Neural cell (in vitro differentiated cells): Measurements from ENCODE around the gene ALKBH8.

Experiments used
- EZH2 ChIP-seq: fragments of 200-600, 300-800 bp; shearing (Covaris generic), sonication (generic); IDR thresholded peaks from 2 replicates; pipeline ENCODE4 v1.6.1; 2014; ENCODE audit warnings: antibody characterized with exemption, low read length, borderline replicate concordance, mild to moderate bottlenecking; ENCODE audit not compliant: insufficient read depth, poor library complexity, severe bottlenecking
- POLR2AphosphoS5 ChIP-seq: IDR thresholded peaks from 2 replicates; pipeline ENCODE4 v1.6.1; 2012
- SMC3 ChIP-seq: fragments of 450-650 bp; conservative IDR thresholded peaks from 2 replicates; pipeline ENCODE4 v1.6.1; 2014; ENCODE audit warnings: antibody characterized with exemption, mild to moderate bottlenecking, moderate library complexity; ENCODE audit not compliant: poor library complexity
- TF ChIP-seq, protein P1 (sequence below): fragments of 450-650 bp; IDR thresholded peaks from 2 replicates; pipeline ENCODE4 v1.5.1; 2014; ENCODE audit warnings: antibody characterized with exemption, mild to moderate bottlenecking, moderate library complexity; ENCODE audit not compliant: poor library complexity, severe bottlenecking

DNA sequence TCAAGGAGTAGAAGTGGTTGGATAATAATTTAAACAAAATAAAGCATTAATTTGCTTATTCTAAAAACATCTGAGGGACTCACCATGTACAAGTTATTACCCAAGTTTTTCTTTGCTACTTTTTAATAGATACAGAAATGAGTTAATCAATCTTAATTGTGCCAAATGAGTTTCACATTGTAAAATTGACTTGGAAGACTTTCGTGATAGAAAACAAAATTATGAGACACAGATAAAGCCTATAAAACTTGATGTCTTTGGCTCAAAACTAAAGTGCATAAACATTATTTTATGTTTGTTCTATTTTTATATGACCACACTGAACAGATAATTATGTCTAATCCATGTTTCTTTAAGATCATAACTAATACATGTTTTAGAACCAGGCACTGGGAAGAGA is 97.8 kb downstream of the ALKBH8 start:
- TF ChIP-seq SMC3 (no peak), POLR2AphosphoS5 (no peak), EZH2 (no peak)
- TF ChIP-seq, protein P1, sequence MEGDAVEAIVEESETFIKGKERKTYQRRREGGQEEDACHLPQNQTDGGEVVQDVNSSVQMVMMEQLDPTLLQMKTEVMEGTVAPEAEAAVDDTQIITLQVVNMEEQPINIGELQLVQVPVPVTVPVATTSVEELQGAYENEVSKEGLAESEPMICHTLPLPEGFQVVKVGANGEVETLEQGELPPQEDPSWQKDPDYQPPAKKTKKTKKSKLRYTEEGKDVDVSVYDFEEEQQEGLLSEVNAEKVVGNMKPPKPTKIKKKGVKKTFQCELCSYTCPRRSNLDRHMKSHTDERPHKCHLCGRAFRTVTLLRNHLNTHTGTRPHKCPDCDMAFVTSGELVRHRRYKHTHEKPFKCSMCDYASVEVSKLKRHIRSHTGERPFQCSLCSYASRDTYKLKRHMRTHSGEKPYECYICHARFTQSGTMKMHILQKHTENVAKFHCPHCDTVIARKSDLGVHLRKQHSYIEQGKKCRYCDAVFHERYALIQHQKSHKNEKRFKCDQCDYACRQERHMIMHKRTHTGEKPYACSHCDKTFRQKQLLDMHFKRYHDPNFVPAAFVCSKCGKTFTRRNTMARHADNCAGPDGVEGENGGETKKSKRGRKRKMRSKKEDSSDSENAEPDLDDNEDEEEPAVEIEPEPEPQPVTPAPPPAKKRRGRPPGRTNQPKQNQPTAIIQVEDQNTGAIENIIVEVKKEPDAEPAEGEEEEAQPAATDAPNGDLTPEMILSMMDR = no peak
